ENCODE results near the gene TBCK. TPM values are rescaled to one million over a fixed set of nuclear protein-coding genes. Genes with fewer than 3 reads are reported as not detected.
"Not testable (repeated sequence)": the region's sequence is repeated elsewhere in the genome, so short reads cannot be mapped to it uniquely, and the experiment has no call there.

TBCK gene
- total RNA-seq, 1 experiment from 2014 or later = 9.2 TPM

DNA sequence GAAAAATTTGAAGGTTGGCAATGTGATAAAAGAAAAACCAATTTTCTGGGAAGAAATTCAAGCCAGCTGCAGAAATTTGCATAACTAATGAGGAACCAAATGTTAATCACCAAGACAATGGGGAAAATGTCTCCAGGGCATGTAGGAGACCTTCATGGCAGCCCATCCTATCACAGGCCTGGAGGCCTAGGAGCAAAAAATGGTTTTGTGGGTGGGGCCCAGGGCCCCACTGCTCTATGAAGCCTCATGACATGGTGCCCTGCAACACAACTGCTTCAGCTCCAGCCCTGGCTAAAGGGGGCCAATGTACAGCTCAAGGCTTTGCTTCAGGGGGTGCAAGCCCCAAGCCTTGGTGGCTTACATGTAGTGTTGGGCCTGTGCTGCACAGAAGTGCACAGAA lies 184.0 kb downstream of the TBCK start:
- Histone ChIP-seq H3K4me3 (no peak overlapping the region), H3K27me3 (no peaks in the 10 kb centered on the region), H3K36me3 (no peaks in the 10 kb centered on the region), H3K9me3 (no peaks in the 10 kb centered on the region)
- no peak for DNase-seq

- no peak for DNase-seq
- Histone ChIP-seq H3K27me3 (no peaks in the 10 kb centered on the region), H3K9me3 (no peaks in the 10 kb centered on the region), H3K4me3 (no peak overlapping the region), H3K36me3 (no peaks in the 10 kb centered on the region)
These were observed 189.9 kb downstream of the TBCK start for GRCh38 chr4:106126062-106126461.

- not testable (repeated sequence) for H3K9me3 ChIP-seq, DNase-seq, H3K27me3 ChIP-seq, H3K4me3 ChIP-seq, H3K36me3 ChIP-seq
These were observed 196.0 kb downstream of the TBCK start for GRCh38 chr4:106119949-106120555.

DNA sequence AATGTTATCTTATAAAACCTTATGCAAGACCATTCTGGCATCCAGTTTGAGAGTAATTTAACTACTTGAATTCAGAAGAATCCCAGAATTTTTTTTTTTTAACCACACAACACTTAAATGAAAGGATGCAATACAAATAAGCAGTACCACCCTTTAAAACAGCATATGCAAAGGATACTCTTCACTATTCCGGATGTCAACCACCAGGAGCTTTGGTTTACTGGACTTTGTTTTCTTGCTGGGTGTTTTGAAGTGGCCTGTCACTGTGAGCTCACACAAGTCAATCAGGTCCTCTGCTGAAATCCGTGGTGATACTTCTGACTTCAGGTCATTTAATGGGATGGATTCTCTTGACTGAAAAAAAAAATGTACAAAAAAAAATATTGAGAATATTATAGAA lies 200.0 kb downstream of the TBCK start:
- Histone ChIP-seq H3K9me3 (no peaks in the 10 kb centered on the region), H3K36me3 (no peaks in the 10 kb centered on the region), H3K27me3 (no peaks in the 10 kb centered on the region), H3K4me3 (no peak overlapping the region)
- no peak for DNase-seq

- no peak for DNase-seq
- Histone ChIP-seq H3K36me3 (no peaks in the 10 kb centered on the region), H3K4me3 (no peak overlapping the region), H3K9me3 (no peaks in the 10 kb centered on the region), H3K27me3 (no peaks in the 10 kb centered on the region)
These were observed 201.7 kb downstream of the TBCK start for GRCh38 chr4:106114270-106114669.

- H3K9me3 ChIP-seq, H3K4me3 ChIP-seq, H3K36me3 ChIP-seq, DNase-seq, H3K27me3 ChIP-seq: not testable (repeated sequence)
These were observed 204.1 kb downstream of the TBCK start for GRCh38 chr4:106111778-106112469.

- Histone ChIP-seq H3K9me3 (no peaks in the 10 kb centered on the region; the same call in 1 of the 2 replicates), H3K4me3 (no peak overlapping the region), H3K36me3 (no peaks in the 10 kb centered on the region), H3K27me3 (no peaks in the 10 kb centered on the region)
- no peak for DNase-seq
These were observed 206.1 kb downstream of the TBCK start for GRCh38 chr4:106109929-106110328.

GRCh38 chr4:106105697-106106096 lies 210.3 kb downstream of the TBCK start:
- Histone ChIP-seq H3K36me3 (no peaks in the 10 kb centered on the region), H3K9me3 (no peaks in the 10 kb centered on the region; the same call in 1 of the 2 replicates), H3K4me3 (no peak overlapping the region), H3K27me3 (no peaks in the 10 kb centered on the region)
- DNase-seq = no peak

- no peak overlapping the region for H3K4me3 ChIP-seq
- no peaks in the 10 kb centered on the region; the same call in 1 of the 2 replicates for H3K9me3 ChIP-seq
- no peaks in the 10 kb centered on the region for H3K27me3 ChIP-seq
- no peak for DNase-seq
- H3K36me3 ChIP-seq = no peaks in the 10 kb centered on the region
These were observed 211.7 kb downstream of the TBCK start for GRCh38 chr4:106104276-106104675.

DNA sequence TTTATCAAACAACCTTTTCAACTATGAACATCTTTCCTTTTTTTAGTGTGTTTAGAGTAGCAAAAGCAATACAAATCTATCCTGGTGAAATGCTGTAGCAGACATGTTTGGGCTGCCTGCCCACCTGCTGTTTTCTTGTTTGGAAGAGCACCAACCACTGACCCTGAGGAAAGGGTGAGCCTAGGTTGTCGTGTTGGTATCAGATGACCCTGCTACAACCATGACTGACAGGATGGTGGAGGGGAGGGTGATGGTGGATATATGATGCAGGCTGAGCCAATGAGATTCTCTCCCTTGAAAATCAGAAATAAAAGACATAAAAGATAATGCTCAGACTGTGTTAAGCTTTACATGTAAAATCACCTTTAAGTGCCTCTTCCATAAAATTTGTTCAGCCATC lies 219.6 kb downstream of the TBCK start:
- DNase-seq = no peak
- H3K27me3 ChIP-seq = no peaks in the 10 kb centered on the region
- no peaks in the 10 kb centered on the region for H3K9me3 ChIP-seq
- no peak overlapping the region for H3K4me3 ChIP-seq
- H3K36me3 ChIP-seq = no peaks in the 10 kb centered on the region

DNA sequence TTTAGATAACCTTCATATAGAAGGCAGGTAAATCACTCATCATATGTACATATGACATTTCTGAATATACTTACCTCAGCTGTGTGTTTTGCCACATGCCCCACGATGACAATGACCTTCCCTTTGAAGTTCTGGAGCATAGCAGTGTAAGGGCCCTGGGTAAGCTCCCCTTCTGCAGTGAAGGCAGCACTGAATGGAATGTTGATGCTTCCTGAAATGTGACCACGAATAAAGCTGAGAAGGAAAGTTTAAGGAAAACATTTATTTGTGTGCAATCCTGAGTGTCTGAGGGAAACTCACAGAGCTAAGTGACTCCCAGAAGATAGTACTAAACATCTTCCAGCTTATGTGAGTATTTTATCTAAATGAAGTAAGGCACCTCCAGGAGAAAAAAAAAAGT lies 220.6 kb downstream of the TBCK start:
- DNase-seq = no peak
- 0 out of 2 replicates have a peak, but pooled peaks cover 3% of the 10 kb centered on the region for H3K9me3 ChIP-seq
- H3K4me3 ChIP-seq = no peak overlapping the region
- H3K36me3 ChIP-seq = no peaks in the 10 kb centered on the region; the same call in 1 of the 2 replicates
- H3K27me3 ChIP-seq = no peaks in the 10 kb centered on the region

DNA sequence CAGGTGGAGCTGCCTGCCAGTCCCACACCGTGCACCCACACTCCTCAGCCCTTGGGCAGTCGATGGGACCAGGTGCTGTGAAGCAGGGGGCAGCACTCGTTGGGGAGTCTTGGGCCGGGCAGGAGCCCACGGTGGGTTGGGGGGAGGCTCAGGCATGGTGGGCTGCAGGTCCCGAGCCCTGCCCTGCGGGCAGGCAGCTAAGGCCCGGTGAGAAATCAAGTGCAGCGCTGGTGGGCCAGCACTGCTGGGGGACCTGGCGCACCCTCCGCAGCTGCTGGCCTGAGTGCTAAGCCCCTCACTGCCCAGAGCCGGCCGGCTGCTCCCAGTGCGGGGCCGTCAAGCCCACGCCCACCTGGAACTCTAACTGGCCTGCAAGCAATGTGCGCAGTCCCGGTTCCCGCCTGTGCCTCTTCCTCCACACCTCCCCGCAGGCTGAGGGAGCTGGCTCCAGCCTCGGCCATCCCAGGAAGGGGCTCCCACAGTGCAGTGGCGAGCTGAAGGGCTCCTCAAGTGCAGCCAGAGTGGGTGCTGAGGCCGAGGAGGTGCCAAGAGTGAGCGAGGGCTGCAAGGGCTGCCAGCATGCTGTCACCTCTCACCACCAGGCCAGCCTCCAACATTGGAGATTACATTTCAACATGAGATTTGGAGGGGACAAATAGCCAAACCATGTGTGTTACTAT lies 223.5 kb downstream of the TBCK start:
- H3K4me3 ChIP-seq = no peak overlapping the region
- DNase-seq = no peak
- H3K36me3 ChIP-seq = no peaks in the 10 kb centered on the region; the same call in 1 of the 2 replicates
- 0 out of 2 replicates have a peak, but pooled peaks cover 3% of the 10 kb centered on the region for H3K9me3 ChIP-seq
- H3K27me3 ChIP-seq = no peaks in the 10 kb centered on the region

DNA sequence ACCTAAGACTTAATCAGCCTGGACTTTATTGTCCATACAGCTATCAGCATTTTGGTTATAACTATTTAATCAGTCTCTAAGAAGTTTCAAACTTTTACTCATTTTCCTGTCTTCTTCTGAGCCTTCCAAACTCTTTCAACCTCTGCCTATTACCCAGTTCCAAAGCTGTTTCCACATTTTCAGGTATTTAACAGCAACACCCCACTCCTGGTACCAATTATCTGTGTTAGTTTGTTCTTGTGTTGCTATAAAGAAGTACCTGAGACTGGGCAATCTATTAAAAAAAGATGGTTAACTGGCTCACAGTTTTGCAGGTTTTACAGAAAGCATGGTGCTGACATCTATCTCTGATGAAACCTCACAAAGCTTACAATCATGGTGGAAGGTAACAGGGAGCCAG lies 225.2 kb downstream of the TBCK start:
- H3K27me3 ChIP-seq = no peaks in the 10 kb centered on the region
- no peak overlapping the region for H3K4me3 ChIP-seq
- no peak for DNase-seq
- H3K36me3 ChIP-seq = no peaks in the 10 kb centered on the region; the same call in 1 of the 2 replicates
- 0 out of 2 replicates have a peak, but pooled peaks cover 3% of the 10 kb centered on the region for H3K9me3 ChIP-seq

DNA sequence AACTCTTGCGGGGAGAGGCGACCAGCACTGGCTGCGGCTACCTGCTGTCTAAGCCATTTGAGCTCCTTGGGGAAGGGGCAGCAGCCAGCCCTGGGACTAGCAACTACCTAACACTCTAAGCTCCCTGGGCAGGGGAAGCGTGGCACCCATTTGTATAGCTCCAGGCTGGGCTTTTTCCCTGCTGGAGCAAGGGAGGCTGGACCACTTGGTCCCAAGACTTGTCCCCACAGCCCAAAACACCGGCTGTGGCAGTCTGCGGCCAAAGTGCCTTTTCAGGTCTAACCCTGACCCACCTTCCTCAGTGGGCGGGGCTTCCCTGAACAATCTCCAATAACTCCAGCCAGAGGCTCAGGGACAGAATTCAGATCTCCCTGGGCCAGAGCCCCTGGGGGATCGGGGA lies 232.9 kb downstream of the TBCK start:
- Histone ChIP-seq H3K36me3 (no peaks in the 10 kb centered on the region), H3K27me3 (no peaks in the 10 kb centered on the region), H3K9me3 (peaks cover 2% of the 10 kb centered on the region; the same call in 1 of the 2 replicates), H3K4me3 (no peak overlapping the region)
- no peak for DNase-seq

- peaks cover 10% of the 10 kb centered on the region; the same call in 1 of the 2 replicates for H3K9me3 ChIP-seq
- DNase-seq = no peak
- H3K4me3 ChIP-seq = no peak overlapping the region
- H3K27me3 ChIP-seq = no peaks in the 10 kb centered on the region
- no peaks in the 10 kb centered on the region for H3K36me3 ChIP-seq
These were observed 235.6 kb downstream of the TBCK start for GRCh38 chr4:106080376-106080775.

DNA sequence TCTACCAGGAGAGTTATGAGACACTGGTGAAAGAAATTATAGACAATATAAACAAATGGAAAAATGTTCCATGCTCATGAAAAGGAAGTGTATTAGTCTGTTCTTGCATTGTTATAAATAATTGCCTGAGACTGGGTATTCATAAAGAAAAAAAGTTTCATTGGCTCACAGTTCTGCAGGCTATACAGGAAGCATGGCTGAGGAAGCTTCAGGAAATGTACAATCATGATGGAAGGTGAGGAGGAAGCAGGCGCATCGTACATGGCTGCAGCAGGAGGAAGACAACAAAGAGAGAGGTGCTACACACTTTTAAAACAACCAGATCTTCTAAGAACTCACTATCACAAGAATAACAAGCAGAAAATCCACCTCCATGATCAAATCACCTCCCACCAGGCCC lies 236.4 kb downstream of the TBCK start:
- no peaks in the 10 kb centered on the region for H3K27me3 ChIP-seq
- H3K36me3 ChIP-seq = no peaks in the 10 kb centered on the region
- peaks cover 10% of the 10 kb centered on the region; the same call in 1 of the 2 replicates for H3K9me3 ChIP-seq
- H3K4me3 ChIP-seq = no peak overlapping the region
- no peak for DNase-seq

DNA sequence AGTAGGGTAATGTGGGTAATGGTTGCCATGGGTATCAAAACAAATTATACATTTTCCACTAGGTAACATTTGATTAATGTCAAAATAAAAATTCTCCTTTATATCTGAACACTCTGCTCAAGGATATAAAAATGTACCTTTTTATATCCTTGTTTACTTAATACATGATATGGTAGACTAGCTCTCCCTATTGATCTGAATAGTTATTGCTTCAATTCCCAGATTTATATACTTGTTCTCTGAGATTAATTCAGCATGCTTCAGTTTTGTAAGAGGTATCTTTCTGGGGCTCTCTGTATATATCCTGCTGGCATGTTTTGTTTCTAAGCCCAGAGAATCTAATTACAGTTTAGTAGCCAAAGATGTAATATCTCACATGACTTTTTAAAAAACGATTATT lies 251.0 kb downstream of the TBCK start:
- Histone ChIP-seq H3K36me3 (no peaks in the 10 kb centered on the region), H3K9me3 (no peaks in the 10 kb centered on the region), H3K27me3 (no peaks in the 10 kb centered on the region), H3K4me3 (no peak overlapping the region)
- no peak for DNase-seq

All from MG63 (cell line).